GM21423 (cell line): ENCODE measurements around the gene FLVCR1.

Source experiments
- ATAC-seq: cut with Tn5 transposase; IDR thresholded peaks from one replicate; pipeline ENCODE4 v1.9.1; 2021; ENCODE audit warnings: mild to moderate bottlenecking, moderate library complexity; ENCODE audit not compliant: unreplicated experiment

Gene FLVCR1

GRCh38 chr1:212915245-212916091, 57.4 kb downstream of the FLVCR1 start:
- ATAC-seq, result no peak

- no peak for ATAC-seq
These were observed 58.5 kb downstream of the FLVCR1 start for GRCh38 chr1:212916481-212917133.

- ATAC-seq, result no peak
These were observed 59.0 kb downstream of the FLVCR1 start for GRCh38 chr1:212917134-212917485.

- no peak for ATAC-seq
These were observed 59.8 kb downstream of the FLVCR1 start for GRCh38 chr1:212917858-212918257.

- ATAC-seq, result no peak
These were observed 60.7 kb downstream of the FLVCR1 start for GRCh38 chr1:212918824-212919223.

GRCh38 chr1:212920246-212920645, 62.2 kb downstream of the FLVCR1 start:
- no peak for ATAC-seq

GRCh38 chr1:212920896-212921295, 62.8 kb downstream of the FLVCR1 start:
- no peak for ATAC-seq

- no peak for ATAC-seq
These were observed 63.9 kb downstream of the FLVCR1 start for GRCh38 chr1:212922016-212922415.

GRCh38 chr1:212926372-212926771, 68.3 kb downstream of the FLVCR1 start:
- no peak for ATAC-seq

GRCh38 chr1:212928323-212929291, 70.5 kb downstream of the FLVCR1 start:
- peak; percentile 66 for ATAC-seq

- ATAC-seq, result no peak
These were observed 73.1 kb downstream of the FLVCR1 start for GRCh38 chr1:212930986-212931678.

GRCh38 chr1:212933815-212934471, 75.9 kb downstream of the FLVCR1 start:
- no peak for ATAC-seq

- ATAC-seq, result no peak
These were observed 77.4 kb downstream of the FLVCR1 start for GRCh38 chr1:212935387-212935981.

GRCh38 chr1:212937034-212937433, 79.0 kb downstream of the FLVCR1 start:
- no peak for ATAC-seq

GRCh38 chr1:212938846-212939245, 80.8 kb downstream of the FLVCR1 start:
- ATAC-seq, result no peak

GRCh38 chr1:212941452-212941851, 83.4 kb downstream of the FLVCR1 start:
- no peak for ATAC-seq

GRCh38 chr1:212942679-212943392, 84.8 kb downstream of the FLVCR1 start:
- no peak for ATAC-seq

GRCh38 chr1:212943393-212943710, 85.3 kb downstream of the FLVCR1 start:
- no peak for ATAC-seq

GRCh38 chr1:212944229-212944901, 86.3 kb downstream of the FLVCR1 start:
- peak; percentile 62 for ATAC-seq
